Measurements from ENCODE around the gene HRH2.
A peak's percentile ranks its signal among the peaks of the same experiment; 100 is the strongest.
"Not testable (repeated sequence)": the region's sequence is repeated elsewhere in the genome, so short reads cannot be mapped to it uniquely, and the experiment has no call there.

Gene HRH2, protein sequence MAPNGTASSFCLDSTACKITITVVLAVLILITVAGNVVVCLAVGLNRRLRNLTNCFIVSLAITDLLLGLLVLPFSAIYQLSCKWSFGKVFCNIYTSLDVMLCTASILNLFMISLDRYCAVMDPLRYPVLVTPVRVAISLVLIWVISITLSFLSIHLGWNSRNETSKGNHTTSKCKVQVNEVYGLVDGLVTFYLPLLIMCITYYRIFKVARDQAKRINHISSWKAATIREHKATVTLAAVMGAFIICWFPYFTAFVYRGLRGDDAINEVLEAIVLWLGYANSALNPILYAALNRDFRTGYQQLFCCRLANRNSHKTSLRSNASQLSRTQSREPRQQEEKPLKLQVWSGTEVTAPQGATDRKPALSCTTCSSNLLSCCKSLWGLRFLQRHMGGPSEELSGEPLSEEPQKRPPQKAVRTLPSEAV

DNA sequence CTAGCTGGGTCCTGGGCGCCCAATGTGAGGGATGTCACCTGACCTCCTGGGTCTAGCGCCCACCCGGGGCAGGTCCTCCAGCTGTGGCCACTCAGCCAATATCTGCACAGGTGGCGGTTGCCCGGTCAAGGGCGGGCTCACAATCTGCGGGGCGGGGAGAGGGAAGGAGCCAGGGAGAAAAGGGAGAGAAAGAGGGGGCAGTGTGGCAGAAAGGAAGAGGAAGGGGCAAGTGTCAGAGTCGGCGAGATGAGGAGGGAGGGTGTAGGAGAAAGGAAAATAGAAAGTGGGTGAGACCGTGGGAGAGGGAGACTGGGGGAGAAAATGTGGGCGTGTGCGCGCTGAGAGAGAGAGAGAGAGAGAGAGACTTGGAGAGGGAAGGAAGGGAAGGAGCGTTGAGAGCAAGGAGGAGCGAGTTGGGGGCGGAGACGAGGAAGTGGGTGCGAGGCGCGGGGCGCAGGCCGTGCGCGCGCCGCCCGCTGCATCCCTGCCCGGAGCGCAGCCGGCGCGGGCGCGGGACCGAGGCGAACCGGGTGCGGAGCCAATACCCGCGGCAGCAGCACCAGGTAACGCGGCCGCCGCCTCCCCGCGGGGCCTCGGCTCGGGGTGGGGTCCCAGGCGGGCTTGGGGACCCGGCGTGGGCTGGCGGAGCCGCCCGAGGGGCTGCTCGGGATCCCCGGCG, at the start of gene HRH2:
TSS of gene HRH2 (plus strand) at position 479 of the 679 bp plus-strand sequence. CDS start 25,163 bp downstream, outside the sequence.
- DNase-seq, result peak in 1 of 2 experiments; percentile 35

DNA sequence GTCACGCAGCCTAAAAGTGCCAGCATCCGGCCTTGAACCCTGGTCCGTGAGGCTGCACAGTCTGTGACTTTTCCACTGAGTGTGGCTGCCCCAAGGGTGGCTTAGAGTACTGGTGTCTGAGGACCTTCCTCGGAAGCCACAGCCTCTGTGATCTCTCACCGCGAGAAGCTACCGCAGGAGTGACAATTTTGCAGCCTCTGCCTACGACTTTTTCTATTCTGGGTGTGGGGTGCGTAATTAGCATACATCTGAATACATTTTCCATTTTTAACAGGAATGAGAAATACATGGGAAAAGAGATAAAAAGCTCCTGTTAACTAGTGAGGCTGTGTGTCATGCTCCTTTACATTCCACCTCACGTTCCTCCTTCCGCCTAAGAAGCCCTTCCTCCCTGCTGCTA, 48.3 kb upstream of the HRH2 start:
- no peak for DNase-seq

DNA sequence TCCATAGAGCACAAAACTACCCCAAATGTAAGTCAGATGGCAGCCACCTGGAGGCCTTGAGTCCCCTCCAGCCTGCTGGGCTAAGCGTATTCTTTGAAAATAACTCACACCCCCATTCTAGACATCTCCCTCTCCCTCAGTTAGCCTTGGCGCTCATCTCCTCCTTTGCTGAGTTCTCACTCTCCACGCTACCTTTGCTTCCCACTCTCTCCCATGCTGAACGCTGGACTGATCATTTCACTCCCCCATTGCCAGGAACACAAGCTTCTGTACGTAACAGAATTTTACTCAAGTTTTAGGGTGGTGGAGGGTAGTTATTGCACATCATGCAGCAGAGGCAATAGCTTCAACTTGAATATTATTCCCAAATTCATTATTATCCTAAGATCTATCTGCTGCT, 47.5 kb upstream of the HRH2 start:
- DNase-seq, result no peak

DNA sequence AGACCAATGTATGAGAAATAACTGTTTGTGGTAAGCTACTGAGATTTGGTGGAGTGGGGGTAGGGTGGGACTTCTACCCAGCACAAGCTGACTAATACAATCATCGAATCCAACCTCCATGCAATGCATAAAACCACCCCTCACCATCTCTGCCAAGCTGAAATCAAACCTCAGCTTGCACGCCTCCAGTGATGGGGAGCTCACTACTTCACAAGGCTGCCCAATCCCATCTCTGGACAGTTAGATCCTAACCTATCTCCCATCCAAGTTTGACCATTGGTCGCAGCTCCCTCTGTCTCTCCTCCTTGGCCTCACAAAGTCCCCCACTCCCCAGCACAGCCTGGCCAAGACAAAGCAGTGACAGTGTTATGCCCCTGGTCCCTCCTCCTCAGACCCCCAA, 47.0 kb upstream of the HRH2 start:
- DNase-seq, result no peak

DNA sequence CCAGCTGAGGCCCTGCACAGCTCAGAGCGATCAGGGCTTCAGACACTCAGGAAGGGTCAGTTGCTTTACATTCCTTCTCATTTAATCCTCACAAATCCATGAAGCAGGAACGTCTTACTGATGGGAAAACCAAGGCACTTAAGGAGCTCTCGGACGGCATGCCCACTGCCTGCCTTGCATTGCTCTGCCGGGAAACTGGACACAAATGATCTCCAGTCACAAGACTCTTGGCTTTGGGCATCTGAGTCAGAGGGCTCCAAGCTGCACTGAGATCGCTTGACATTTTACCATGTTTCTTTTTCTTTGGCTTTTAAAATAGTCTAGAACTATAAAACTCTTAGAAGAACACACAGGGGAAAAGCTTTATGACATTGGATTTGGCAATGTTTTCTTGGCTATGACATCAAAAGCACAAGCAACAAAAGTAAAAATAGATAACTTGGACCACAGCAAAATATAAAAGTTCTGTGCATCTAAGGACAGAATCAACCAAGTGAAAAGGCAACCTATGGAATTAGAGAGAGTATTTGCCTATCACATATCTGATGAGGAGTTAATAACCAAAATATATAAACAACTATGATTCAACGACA, 43.6 kb upstream of the HRH2 start:
- DNase-seq, result no peak

DNA sequence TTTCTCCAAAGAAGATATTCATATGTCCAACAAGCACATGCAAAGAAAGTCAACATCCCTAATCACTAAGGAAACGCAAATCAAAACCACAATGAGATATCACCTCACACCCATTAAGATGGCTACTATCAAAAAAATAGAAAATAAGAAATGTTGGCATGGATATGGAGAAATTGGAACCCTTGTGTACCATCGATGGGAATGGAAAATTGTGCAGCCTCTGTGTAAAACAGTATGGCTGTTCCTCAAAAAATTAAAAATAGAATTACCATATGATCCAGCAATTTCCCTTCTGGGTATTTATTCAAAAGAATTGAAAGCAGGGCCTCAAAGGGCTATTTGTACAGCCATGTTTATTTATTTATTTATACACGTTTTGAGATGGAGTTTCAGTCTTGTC, 43.0 kb upstream of the HRH2 start:
- no peak for DNase-seq

DNA sequence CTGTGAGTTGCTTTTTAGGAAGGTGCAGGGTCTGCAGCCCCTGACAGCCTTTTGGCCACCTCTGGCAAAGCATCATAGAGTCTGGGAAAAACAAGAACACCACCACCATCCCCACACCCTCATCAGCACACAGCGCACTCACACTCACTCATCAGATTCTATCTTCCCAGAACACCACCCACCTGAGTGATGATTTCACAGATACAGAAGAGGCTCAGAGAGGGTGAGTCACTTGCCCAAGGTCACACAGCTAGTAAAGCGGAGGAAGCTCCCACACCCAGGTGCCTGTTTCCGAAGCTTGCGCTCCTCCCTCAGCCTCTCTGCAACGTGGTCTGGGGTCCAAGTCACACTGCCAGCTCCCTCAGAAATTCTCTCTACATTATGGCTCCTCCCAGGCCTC, 41.8 kb upstream of the HRH2 start:
- DNase-seq, result no peak

DNA sequence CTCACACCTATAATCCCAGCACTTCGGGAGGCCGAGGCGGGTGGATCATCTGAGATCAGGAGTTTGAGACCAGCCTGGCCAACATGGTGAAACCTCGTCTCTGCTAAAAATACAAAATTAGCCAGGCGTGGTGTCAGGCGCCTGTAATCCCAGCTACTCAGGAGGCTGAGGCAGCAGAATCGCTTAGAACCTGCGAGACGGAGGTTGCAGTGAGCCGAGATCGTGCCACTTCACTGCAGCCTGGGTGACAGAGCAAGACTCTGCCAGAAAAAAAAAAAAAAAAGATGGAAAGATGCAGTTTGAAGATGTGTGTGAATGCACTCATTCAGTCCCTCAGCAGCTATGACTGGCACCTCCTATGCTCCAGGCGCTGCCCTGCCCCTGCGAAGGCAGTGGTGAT, 41.3 kb upstream of the HRH2 start:
- not testable (repeated sequence) for DNase-seq

DNA sequence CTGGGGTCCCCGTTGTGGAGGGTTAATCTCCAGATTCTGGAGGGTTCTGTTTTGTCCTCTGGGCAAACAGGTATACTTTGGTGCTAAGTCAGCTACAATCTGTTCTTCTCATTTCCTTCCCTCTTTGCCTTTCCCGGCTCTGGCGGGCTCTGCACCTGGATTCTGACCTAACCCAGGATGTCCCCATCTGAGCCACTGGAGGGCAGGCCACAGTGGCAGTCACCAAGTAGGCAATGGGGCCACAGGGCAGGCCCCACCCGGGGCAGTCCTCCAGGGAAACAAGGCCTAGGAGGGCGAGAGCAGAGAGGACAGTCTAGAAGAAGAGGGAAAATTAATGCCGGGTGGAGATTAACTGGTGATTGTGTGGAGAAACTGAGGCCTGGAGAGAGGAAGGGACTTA, 40.4 kb upstream of the HRH2 start:
- DNase-seq, result no peak

DNA sequence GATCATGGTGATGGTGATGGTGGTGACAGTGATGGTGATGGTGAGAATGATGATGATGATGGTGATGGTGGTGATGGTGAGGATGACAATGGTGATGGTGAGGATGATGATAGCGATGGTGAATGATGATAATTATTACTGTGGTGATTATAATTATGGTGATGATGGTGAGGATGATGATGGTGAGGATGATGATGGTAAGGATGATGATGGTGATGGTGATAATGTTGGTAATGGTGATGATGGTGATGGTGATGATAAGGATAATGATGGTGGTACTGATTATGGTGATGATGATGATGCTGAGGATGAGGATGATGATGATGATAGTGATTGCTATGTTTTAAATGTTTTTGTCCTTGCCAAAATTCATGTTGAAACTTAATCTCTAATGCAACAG, 37.3 kb upstream of the HRH2 start:
- DNase-seq, result no peak

DNA sequence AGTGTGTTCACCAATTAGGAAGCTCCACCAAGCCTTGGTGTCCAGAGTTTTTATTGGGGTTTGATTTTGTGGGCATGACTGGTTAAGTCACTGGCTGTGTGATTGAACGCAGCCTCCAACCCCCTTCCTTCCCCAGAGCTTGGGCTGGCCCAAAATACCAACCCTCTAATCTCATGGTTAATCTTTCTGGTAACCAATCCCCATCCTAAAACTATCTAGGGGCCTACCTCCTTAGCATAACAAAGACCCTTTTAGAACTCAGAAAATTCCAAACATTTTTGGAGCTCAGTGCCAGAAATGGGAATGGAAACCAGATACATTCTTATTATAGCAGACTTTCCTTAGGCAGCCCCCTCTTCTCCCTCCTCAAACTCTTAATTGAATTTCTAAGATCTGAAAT, 35.9 kb upstream of the HRH2 start:
- DNase-seq, result no peak

DNA sequence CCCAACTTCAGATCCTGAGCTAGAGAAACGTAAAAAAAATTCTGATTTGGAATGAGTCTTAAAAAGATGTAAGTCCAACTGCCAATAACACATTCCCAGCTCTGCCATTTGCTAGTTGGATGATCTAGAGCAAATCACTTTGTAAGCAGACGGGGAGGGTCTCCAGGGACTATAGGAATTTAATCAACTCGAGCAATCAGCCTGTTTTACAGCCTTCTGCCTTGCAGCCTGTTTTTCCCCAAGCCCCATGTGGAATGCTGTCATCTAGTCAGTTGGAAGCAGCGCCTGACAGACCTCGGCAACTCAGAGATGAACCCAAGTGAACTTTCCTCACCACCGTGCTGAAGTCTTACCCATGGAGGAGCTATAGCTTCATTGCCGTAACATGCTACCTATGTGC, 34.8 kb upstream of the HRH2 start:
- DNase-seq, result no peak

DNA sequence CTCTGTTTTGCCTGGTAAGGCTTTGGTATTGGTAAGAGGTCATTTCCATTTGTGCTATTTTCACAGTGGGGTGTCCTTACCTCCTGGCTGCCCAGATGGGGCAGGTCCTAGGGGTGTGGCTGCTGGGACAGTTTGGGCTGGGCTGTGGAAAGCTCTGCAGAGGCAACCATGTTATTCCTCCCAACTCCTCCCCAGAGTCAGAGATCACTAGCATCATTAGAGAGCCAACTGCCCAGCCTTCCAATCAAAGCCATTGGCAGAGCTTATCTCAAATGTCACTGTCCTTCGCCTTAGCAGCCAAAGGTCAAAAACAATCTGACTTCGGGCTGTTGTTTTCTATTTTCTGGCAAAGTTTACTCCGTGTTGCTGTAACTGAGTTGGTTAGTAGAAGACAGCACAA, 33.6 kb upstream of the HRH2 start:
- no peak for DNase-seq

DNA sequence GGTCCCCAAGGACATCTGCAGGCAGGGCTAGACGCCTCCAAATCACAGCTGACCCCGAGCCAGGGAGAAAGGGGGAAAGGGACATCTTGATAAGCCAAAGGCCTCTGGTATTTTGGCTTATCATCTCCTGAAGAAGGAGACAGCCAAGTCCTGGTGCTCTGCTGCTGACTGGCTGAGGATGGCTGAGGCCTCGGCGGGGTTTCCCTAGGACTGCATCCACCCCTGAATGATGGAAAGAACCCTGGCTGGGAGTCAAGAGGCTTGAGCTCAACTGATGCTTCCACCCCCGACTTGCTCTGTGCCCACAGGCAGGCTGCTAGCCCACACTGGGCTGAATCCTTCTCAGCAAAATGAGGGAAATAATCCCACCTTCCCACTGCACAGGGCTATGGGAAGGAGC, 30.9 kb upstream of the HRH2 start:
- DNase-seq, result no peak

DNA sequence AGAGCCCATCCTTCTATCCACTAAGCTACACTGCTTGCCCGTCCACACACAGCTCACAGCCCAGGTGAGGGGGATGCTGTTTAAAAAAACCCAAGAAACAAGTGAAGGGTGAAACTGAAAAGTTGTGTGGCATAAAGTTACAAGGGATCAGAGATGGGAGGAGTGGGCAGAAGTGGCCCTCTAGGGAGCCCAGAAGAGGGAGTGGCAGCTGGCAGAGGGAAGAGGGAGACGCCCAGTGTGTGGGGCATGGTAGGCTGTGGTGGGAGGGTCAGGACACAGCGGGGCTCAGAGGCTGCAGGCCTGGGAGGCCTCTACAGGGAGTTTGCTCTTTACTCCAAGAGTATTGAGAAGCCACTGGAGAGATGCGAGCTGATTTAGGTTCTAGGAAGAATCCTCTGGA, 30.1 kb upstream of the HRH2 start:
- DNase-seq, result no peak

DNA sequence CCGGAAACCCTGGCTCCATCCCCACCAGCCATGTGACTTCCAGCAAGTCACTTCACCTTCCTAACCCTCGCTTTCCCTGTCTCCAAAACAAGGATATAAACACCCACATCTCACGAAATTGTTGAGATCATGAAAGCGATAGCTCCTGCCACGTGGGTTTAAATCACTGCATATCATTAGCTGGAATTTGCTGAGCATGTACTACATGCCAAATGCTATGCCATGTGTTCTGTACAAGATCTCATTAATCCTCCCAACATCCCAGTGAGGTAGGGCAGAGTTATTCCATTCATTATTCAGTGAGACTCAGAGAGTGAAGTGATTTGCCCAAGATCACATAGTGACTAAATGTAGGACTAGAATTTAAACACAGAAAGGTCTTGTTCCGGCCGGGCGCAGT, 29.2 kb upstream of the HRH2 start:
- DNase-seq, result no peak

DNA sequence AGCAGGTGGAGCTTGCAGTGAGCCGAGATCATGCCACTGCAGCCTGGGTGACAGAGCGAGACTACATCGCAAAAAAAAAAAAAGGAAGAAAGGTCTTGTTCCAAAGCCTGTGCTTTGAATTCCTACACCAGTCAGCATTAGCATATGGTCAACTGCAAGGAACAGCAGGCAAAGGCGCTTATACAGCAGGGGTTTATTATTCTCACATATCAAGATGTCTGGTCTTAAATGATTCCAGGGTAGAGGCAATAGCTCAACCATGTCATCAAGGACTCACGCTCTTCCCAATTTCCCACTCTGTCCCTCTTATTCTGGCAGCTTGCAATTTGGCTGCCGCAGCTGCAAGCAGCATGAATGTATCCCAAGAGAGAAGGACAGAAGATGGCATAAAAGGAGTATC, 28.6 kb upstream of the HRH2 start:
- no peak for DNase-seq

DNA sequence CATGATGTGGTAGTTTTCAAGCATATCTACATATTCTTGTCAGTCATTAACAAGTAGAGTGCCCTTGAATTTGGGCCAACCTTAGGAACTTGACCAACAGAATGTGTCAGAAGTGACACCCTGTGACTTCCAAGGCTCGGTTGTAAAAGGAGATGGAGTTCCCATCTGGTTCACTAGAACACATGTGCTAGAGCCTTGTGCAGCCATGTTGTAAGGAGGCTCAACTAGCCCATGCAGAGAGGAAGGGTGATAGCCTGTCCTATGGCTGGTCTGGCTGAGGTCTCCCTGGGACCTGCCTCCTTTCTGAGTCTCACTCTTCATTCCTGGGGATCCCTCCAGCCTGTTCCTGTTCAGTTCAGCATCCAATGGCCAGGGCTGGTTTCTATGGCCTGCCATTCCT, 28.1 kb upstream of the HRH2 start:
- no peak for DNase-seq

DNA sequence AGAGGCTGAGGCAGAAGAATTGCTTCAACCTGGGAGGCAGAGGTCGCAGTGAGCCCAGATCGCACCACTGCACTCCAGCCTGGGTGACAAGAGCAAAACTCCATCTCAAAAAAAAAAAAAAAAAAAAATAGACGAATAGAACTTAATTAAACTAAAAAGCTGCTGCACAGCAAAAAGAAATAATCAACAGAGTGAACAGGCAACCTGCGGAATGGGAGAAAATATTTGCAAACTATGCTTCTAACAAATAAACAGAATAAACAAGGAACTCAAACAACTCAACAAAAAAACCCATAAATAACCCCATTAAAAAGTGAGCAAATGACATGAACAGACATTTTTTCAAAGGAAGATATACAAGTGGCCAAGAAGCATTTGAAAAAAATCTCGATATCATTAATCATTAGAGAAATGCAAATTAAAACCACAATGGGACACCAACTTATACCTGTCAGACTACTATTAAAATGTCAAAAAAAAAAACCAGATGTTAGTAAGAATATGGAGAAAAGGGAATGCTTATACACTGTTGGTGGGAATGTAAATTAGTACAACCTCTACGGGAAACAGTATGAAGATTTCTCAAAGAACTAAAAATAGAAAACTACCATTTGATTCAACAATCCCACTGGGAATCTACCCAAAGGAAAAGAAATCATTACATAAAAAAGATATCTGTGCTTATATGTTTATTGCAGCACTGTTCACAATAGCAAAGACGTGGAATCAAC, 21.9 kb upstream of the HRH2 start:
- no peak for DNase-seq

DNA sequence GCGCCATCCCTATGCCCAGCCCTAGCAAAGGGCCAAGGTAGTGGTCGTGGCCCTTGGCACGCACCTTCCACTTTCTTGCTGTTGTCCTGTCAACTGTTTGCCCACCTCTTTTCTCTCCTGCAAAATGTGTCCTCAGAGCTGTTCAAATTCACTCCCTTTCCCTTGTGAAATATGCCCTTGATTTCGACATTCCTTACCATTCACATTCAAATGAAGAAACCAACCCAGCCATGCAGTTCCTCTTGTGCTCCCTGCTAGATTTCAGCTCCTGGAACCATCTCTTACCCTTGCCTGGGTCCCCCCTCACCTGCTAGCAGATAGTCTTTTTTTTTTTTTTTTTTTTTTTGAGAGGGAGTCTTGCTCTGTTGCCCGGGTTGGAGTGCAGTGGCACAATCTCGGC, 19.6 kb upstream of the HRH2 start:
- DNase-seq, result no peak

DNA sequence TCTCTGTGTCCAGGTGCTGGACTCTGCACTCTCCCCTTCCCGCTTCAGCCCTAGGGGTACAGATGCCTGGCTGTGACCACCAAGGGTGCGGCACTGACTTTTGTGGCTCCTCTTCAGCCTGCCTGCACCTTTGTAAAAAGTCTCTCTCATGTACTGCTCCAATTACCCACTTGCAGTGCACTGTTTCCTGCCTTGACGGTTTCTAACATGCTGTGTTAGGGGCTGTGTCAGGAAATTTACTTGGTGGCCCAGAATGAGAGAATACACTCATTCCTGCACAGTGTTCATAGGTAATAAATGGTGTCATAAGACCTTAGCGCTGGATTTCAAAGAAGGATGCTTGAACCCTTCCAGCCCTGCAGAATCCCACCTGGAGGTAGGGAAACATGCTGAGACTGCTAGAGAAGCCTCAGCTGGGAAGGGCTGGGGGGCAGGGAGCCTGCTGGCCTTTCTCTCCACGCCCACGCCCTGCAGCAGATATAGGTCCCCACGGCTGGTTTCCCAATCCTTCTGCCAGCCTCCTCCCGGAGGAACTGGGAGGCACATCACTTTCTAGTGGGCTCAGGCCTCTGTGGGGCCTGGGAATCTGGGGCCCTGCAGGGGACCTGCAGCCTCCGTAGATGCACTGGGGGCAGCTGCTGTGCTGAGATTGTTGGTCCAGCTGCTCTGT, 17.6 kb upstream of the HRH2 start:
- no peak for DNase-seq

DNA sequence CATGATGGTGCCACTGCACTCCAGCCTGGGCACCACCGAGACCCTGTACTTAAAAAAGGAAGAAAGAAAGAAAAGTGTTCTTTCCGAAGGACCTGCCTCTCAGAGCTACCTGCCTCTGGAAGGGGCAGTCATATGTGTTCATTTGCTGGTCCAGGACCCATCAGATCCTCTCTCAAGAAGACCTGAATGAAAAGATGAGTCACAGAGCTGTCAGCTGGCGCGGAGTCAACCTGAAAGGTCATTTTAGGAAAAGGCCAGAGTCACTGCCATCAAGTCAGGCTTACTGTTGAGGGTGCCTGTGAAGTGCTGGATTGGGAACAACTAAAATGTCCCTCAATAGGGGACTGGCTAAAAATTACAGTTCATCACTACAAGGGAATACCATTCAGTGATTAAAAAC, 14.9 kb upstream of the HRH2 start:
- DNase-seq, result no peak

DNA sequence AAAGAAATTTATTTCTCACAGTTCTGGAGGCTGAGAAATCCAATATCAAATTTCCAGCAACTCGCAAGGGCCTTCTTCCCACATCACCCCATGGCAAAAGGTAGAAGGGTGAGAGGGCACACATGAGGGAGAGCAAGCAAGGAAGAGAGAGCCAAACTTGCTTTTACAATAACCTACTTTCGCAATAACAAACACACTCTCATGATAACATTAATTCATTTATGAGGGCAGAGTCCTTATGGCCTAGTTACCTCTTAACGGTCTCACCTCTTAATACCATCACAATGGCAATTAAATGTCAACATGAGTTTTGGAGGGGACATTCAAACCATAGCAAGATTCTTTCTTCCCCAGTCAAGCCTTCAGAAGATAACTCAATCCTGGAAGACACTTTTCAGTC, 11.6 kb upstream of the HRH2 start:
- no peak for DNase-seq
